Esophagus squamous epithelium (tissue), 4 donors: Measurements from ENCODE around the gene UCN.

Experiments used
- POLR2A ChIP-seq, 4 donors: fragments of 450-650 bp; IDR thresholded peaks; one replicate each; pipeline ENCODE4 v1.6.1; 2017; ENCODE audit warnings: antibody characterized with exemption in 4 of 4, mild to moderate bottlenecking in 4 of 4, moderate library complexity in 3 of 4
- TF ChIP-seq, protein P1 (sequence below), 6 experiments: fragments of 450-650 bp in 4 of 6; fragments of 200-600 bp in 2 of 6; sonication (generic) in 2 of 6; IDR thresholded peaks; one replicate each; pipeline ENCODE4 v1.5.1; 2016 to 2019; ENCODE audit warnings: antibody characterized with exemption in 6 of 6, mild to moderate bottlenecking in 4 of 6, moderate library complexity in 4 of 6

DNA sequence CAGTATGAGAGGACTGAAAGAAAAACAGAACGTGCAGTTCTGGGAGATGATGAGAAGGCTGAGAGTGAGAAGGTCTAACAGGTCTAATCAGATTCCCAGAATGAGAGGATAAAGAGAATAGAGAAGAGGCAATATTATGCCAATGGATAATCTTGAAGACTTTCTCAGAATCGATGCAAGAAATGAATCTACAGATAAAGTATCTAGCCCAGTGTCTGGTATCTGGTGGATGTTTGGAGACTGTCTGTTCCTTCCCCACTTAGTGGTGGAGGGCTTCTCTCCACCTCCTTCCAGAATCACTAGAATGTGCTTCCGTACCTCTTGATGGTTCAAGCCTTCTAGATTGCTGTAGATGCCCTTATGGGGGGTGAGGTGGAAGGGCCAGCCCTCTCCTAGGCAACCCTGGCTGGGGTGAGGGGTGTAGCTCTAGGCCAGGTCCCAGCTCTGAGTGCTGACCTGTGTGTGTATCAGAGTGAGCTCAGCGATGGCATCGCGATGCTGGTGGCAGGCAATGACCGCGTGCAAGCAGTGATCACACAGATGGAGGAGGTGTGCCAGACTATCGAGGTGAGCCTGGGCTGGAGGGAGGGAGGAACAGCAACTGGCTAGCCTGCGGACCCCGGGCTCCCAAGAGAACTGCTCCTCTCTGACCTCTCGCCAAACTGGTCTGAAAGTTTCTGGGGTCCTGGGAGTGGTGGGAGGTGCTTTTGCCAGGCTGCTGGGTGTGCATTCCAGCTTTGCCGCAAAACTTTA is 3.6 kb downstream of the UCN start:
- TF ChIP-seq, protein P1, sequence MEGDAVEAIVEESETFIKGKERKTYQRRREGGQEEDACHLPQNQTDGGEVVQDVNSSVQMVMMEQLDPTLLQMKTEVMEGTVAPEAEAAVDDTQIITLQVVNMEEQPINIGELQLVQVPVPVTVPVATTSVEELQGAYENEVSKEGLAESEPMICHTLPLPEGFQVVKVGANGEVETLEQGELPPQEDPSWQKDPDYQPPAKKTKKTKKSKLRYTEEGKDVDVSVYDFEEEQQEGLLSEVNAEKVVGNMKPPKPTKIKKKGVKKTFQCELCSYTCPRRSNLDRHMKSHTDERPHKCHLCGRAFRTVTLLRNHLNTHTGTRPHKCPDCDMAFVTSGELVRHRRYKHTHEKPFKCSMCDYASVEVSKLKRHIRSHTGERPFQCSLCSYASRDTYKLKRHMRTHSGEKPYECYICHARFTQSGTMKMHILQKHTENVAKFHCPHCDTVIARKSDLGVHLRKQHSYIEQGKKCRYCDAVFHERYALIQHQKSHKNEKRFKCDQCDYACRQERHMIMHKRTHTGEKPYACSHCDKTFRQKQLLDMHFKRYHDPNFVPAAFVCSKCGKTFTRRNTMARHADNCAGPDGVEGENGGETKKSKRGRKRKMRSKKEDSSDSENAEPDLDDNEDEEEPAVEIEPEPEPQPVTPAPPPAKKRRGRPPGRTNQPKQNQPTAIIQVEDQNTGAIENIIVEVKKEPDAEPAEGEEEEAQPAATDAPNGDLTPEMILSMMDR (IDR thresholded peaks at IDR 0.05) = no peak
- TF ChIP-seq POLR2A (IDR thresholded peaks at IDR 0.05) = no peak
